Loucy (cell line): ENCODE results near the gene TSPAN17.

ENCODE experiments used
- CTCF ChIP-seq: fragments of 200-600 bp; sonication (generic); conservative IDR thresholded peaks from 2 replicates; pipeline ENCODE4 v1.5.1; 2014; ENCODE audit warnings: mild to moderate bottlenecking, antibody characterized with exemption, low read length
- EZH2phosphoT487 ChIP-seq: fragments of 200-600 bp; IDR thresholded peaks from 2 replicates; pipeline ENCODE4 v1.6.1; 2018; ENCODE audit warnings: antibody characterized with exemption, mild to moderate bottlenecking, moderate library complexity, borderline replicate concordance

- TF ChIP-seq CTCF (no peak), EZH2phosphoT487 (no peak)
Measured at GRCh38 chr5:176702671-176703641, 55.7 kb downstream of the TSPAN17 start.
